IMR-90 (cell line): ENCODE measurements around the gene ARHGAP31. TPM values are rescaled to one million over a fixed set of nuclear protein-coding genes. Genes with fewer than 3 reads are reported as not detected.

ENCODE experiments used
- ATAC-seq: fragments of 200-7000 bp; cut with Tn5 transposase; 2 replicates; pipeline ENCODE4 v1.9.1; 2020; ENCODE audit warnings: low read depth, mild to moderate bottlenecking, moderate library complexity
- BruUV-seq: library from RNA; stranded (reverse); fragments of 400-500 nt; replicated peaks from 2 replicates; lab custom pipeline; 2021; lab: Mats Ljungman, UMichigan
- CTCF ChIA-PET: fragments of 300-600 bp; formaldehyde crosslinking; extraction: SDS; loops from one replicate; lab custom pipeline; 2021; ENCODE audit warnings: antibody characterized with exemption; lab: Yijun Ruan, JAX
- POLR2A ChIA-PET: fragments of 300-600 bp; sonication (Branson Sonifier 250); formaldehyde crosslinking; loops from one replicate; lab custom pipeline; 2022; ENCODE audit warnings: antibody characterized with exemption; ENCODE audit not compliant: unreplicated experiment; lab: Charles Lee
- DNase-seq: peaks from one replicate; pipeline ENCODE4 v3.0.0; 2013
- H2AFZ ChIP-seq: replicated peaks from 2 replicates; pipeline ENCODE3; 2013; ENCODE audit warnings: low read length, mild to moderate bottlenecking; ENCODE audit not compliant: poor library complexity
- H2AK5ac ChIP-seq: 2 replicates; pipeline ENCODE4 v1.6.1; 2013; ENCODE audit warnings: low read depth, low read length, inconsistent platforms
- H2AK9ac ChIP-seq: replicated peaks from 2 replicates; pipeline ENCODE3; 2013; ENCODE audit warnings: mild to moderate bottlenecking, low read depth, low read length, moderate library complexity; ENCODE audit not compliant: poor library complexity
- H2BK120ac ChIP-seq: 2 replicates; pipeline ENCODE4 v1.6.1; 2013; ENCODE audit warnings: low read depth, low read length, inconsistent platforms
- H2BK15ac ChIP-seq: 3 replicates; pipeline ENCODE4 v1.6.1; 2013; ENCODE audit warnings: low read depth, low read length, inconsistent platforms
- H2BK20ac ChIP-seq: 2 replicates; pipeline ENCODE4 v1.6.1; 2013; ENCODE audit warnings: low read depth, mild to moderate bottlenecking, inconsistent platforms, low read length, moderate library complexity
- H2BK5ac ChIP-seq: 2 replicates; pipeline ENCODE4 v1.6.1; 2013; ENCODE audit warnings: mild to moderate bottlenecking, low read depth, low read length, inconsistent platforms; ENCODE audit not compliant: poor library complexity, severe bottlenecking
- H3K14ac ChIP-seq: replicated peaks from 2 replicates; pipeline ENCODE4 v1.6.1; 2013; ENCODE audit warnings: low read depth, low read length, inconsistent platforms
- H3K18ac ChIP-seq: 2 replicates; pipeline ENCODE4 v1.6.1; 2013; ENCODE audit warnings: low read depth, low read length, control low read depth
- H3K23ac ChIP-seq: 2 replicates; pipeline ENCODE4 v1.6.1; 2013; ENCODE audit warnings: low read depth, low read length, inconsistent platforms
- H3K27ac ChIP-seq: 2 replicates; pipeline ENCODE4 v1.5.1; 2013; ENCODE audit warnings: mild to moderate bottlenecking, control low read depth, low read length; ENCODE audit not compliant: insufficient read depth
- H3K27me3 ChIP-seq: 2 replicates; pipeline ENCODE4 v1.6.1; 2013; ENCODE audit warnings: low read length; ENCODE audit not compliant: control insufficient read depth, insufficient read depth
- H3K36me3 ChIP-seq: 2 replicates; pipeline ENCODE4 v1.6.1; 2013; ENCODE audit warnings: low read length, mixed read lengths; ENCODE audit not compliant: control insufficient read depth, insufficient read depth
- H3K4ac ChIP-seq: 2 replicates; pipeline ENCODE4 v1.6.1; 2013; ENCODE audit warnings: low read depth, low read length, inconsistent platforms
- H3K4me1 ChIP-seq: 2 replicates; pipeline ENCODE4 v1.6.1; 2013; ENCODE audit warnings: low read length, mixed read lengths; ENCODE audit not compliant: control insufficient read depth, insufficient read depth
- H3K4me2 ChIP-seq: 2 replicates; pipeline ENCODE4 v1.6.1; 2013; ENCODE audit warnings: low read depth, mild to moderate bottlenecking, control low read depth, low read length, moderate library complexity
- H3K4me3 ChIP-seq: 2 replicates; pipeline ENCODE4 v1.5.1; 2013; ENCODE audit warnings: low read depth, mild to moderate bottlenecking, control low read depth, low read length, moderate library complexity; ENCODE audit not compliant: insufficient read depth
- H3K56ac ChIP-seq: 2 replicates; pipeline ENCODE4 v1.6.1; 2013; ENCODE audit warnings: low read length, inconsistent platforms; ENCODE audit not compliant: insufficient read depth; ENCODE audit errors: extremely low read depth
- H3K79me1 ChIP-seq, 2 experiments: 2 replicates each; pipeline ENCODE4 v1.6.1; 2013; ENCODE audit warnings: low read length in 2 of 2, inconsistent platforms in 1 of 2, low read depth in 1 of 2
- H3K9ac ChIP-seq: 2 replicates; pipeline ENCODE4 v1.6.1; 2013; ENCODE audit warnings: low read depth, low read length, control low read depth
- H3K9me1 ChIP-seq: 2 replicates; pipeline ENCODE4 v1.6.1; 2013; ENCODE audit warnings: low read length, inconsistent platforms; ENCODE audit not compliant: insufficient read depth
- H3K9me3 ChIP-seq: 2 replicates; pipeline ENCODE4 v1.6.1; 2013; ENCODE audit warnings: low read length; ENCODE audit not compliant: control insufficient read depth, insufficient read depth
- H4K20me1 ChIP-seq: 2 replicates; pipeline ENCODE4 v1.6.1; 2013; ENCODE audit warnings: low read length, inconsistent platforms; ENCODE audit not compliant: insufficient read depth
- H4K5ac ChIP-seq: 2 replicates; pipeline ENCODE4 v1.6.1; 2013; ENCODE audit warnings: mild to moderate bottlenecking, low read depth, low read length, control low read depth
- H4K8ac ChIP-seq, 2 experiments: 2 replicates each; pipeline ENCODE4 v1.6.1; 2013; ENCODE audit warnings: low read depth in 2 of 2, low read length in 2 of 2, control low read depth in 1 of 2, inconsistent platforms in 1 of 2
- H4K91ac ChIP-seq: 2 replicates; pipeline ENCODE4 v1.6.1; 2013; ENCODE audit warnings: low read depth, low read length, inconsistent platforms; ENCODE audit not compliant: insufficient read depth
- MAZ ChIP-seq: IDR thresholded peaks from 2 replicates; pipeline ENCODE4 v1.6.1; 2012; ENCODE audit warnings: low read depth, mild to moderate bottlenecking, low read length, improper control_type of control experiment, moderate library complexity, borderline replicate concordance
- SMC3 ChIP-seq: fragments of 150-350 bp; IDR thresholded peaks from 2 replicates; pipeline ENCODE4 v1.6.1; 2016; ENCODE audit warnings: low read depth, mild to moderate bottlenecking, antibody characterized with exemption, low read length, moderate library complexity
- WGBS, 2 experiments: methylation state at CpG; one replicate each; pipeline versions ENCODE4 v1.1.5 to v1.1.7; 2013; ENCODE audit warnings: missing lambda C conversion rate in 2 of 2; ENCODE audit not compliant: insufficient read length in 1 of 2; ENCODE audit errors: extremely low coverage in 2 of 2; 5-methylcytosine and 5-hydroxymethylcytosine counted together
- dilution Hi-C: fragments of 300-500 bp; cut with HindIII; formaldehyde crosslinking; loops from one replicate; pipeline ENCODE4 v1.14.3; 2018; ENCODE audit warnings: low sequenced_read_pairs; ENCODE audit not compliant: unreplicated experiment
- in situ Hi-C: fragments of 300-500 bp; cut with MboI; formaldehyde crosslinking; loops from 3 replicates; pipeline ENCODE4 v1.14.3; 2019; ENCODE audit warnings: low sequenced_read_pairs, inconsistent platforms, mixed read lengths
- intact Hi-C: fragments of 100-400 bp; cut with micrococcal nuclease; formaldehyde crosslinking; loops from 2 replicates; pipeline ENCODE4 v1.10.0; 2022
- polyA plus RNA-seq, 3 experiments: library from polyadenylated mRNA; depleted of rRNA; stranded (reverse); fragments of >200 nt; gene quantifications; 2 replicates each; pipeline ENCODE4 v1.2.3, GENCODE V29; 2012; ENCODE audit warnings: low replicate concordance in 1 of 3
- total RNA-seq: library from RNA; depleted of rRNA; stranded (reverse); fragments of >200 nt; gene quantifications from 2 replicates; pipeline ENCODE4 v1.2.3, GENCODE V29; 2012
- TF ChIP-seq, protein P1 (sequence below): conservative IDR thresholded peaks from 2 replicates; pipeline ENCODE4 v1.5.1; 2012; ENCODE audit warnings: mild to moderate bottlenecking, low read depth, low read length, improper control_type of control experiment
- TF ChIP-seq, protein P2 (sequence below): fragments of 150-350 bp; IDR thresholded peaks from 2 replicates; pipeline ENCODE4 v1.6.1; 2017; ENCODE audit warnings: mild to moderate bottlenecking, antibody characterized with exemption, low read length, low read depth

ARHGAP31 gene
- total and polyA plus RNA-seq, 2 of the 4 experiments (the other 2 are of a cell fraction): 6.6 to 7.7 TPM

DNA sequence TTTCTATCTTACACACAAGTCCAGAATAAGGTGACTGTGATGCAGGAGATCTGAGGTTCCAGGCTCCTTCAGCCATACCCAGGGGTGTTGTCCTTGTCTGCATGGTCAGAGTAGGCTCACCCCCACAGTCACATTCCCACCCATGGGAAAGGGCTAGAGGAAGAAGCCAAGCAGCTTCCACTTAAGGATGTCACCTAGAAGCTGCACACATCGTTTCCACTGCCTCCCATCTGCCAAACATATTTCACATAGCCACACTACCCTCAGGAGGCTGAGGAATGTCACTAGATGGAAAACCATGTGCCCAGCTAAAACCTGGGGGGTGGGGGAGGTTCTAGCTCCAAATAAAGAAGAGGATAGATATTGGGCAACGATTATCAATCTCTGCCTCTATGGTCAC is 111.1 kb downstream of the ARHGAP31 start:
- H4K5ac ChIP-seq: no peak overlapping the region
- H3K4me2 ChIP-seq: no peak overlapping the region
- dilution Hi-C loops (no loop called here), in situ Hi-C loops (no loop called here), intact Hi-C loops (no loop called here)
- no TSS peak for BruUV-seq
- H2BK15ac ChIP-seq: no peak overlapping the region
- ChIA-PET POLR2A (no interaction called here), CTCF (no interaction called here)
- H4K20me1 ChIP-seq: no peaks in the 10 kb centered on the region
- no peak overlapping the region for H4K8ac ChIP-seq
- ATAC-seq (no peak), DNase-seq (no peak)
- no peak overlapping the region for H2AK9ac ChIP-seq
- H3K56ac ChIP-seq: no peak overlapping the region
- no peak overlapping the region for H4K91ac ChIP-seq
- H3K23ac ChIP-seq: no peak overlapping the region; the same call in 1 of the 2 replicates
- no CpG with 5 or more reads among the region's 2 CpGs for WGBS, 2 experiments
- no peak overlapping the region for H2AFZ ChIP-seq
- H3K9me3 ChIP-seq: no peaks in the 10 kb centered on the region
- peaks cover 4% of the 10 kb centered on the region for H3K4me1 ChIP-seq
- no peak overlapping the region for H3K4ac ChIP-seq
- no peak overlapping the region for H3K14ac ChIP-seq
- no peaks in the 10 kb centered on the region for H3K27me3 ChIP-seq
- H3K9me1 ChIP-seq: peaks cover 11% of the 10 kb centered on the region; the same call in 1 of the 2 replicates
- no peak overlapping the region for H2BK120ac ChIP-seq
- no peak overlapping the region for H2BK20ac ChIP-seq
- H3K9ac ChIP-seq: no peak overlapping the region
- H3K36me3 ChIP-seq: peaks cover 13% of the 10 kb centered on the region
- H3K18ac ChIP-seq: no peak overlapping the region
- no peak overlapping the region for H3K27ac ChIP-seq
- H2AK5ac ChIP-seq: no peak overlapping the region
- no peak overlapping the region for H3K4me3 ChIP-seq
- TF ChIP-seq SMC3 (no peak), MAZ (no peak)
- TF ChIP-seq, protein P1, sequence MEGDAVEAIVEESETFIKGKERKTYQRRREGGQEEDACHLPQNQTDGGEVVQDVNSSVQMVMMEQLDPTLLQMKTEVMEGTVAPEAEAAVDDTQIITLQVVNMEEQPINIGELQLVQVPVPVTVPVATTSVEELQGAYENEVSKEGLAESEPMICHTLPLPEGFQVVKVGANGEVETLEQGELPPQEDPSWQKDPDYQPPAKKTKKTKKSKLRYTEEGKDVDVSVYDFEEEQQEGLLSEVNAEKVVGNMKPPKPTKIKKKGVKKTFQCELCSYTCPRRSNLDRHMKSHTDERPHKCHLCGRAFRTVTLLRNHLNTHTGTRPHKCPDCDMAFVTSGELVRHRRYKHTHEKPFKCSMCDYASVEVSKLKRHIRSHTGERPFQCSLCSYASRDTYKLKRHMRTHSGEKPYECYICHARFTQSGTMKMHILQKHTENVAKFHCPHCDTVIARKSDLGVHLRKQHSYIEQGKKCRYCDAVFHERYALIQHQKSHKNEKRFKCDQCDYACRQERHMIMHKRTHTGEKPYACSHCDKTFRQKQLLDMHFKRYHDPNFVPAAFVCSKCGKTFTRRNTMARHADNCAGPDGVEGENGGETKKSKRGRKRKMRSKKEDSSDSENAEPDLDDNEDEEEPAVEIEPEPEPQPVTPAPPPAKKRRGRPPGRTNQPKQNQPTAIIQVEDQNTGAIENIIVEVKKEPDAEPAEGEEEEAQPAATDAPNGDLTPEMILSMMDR: no peak
- TF ChIP-seq, protein P2, sequence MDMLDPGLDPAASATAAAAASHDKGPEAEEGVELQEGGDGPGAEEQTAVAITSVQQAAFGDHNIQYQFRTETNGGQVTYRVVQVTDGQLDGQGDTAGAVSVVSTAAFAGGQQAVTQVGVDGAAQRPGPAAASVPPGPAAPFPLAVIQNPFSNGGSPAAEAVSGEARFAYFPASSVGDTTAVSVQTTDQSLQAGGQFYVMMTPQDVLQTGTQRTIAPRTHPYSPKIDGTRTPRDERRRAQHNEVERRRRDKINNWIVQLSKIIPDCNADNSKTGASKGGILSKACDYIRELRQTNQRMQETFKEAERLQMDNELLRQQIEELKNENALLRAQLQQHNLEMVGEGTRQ: no peak
- no peak overlapping the region for H2BK5ac ChIP-seq
- peaks cover 2 to 8% of the 10 kb centered on the region in 2 experiments; a peak in 1 of 4 replicates for H3K79me1 ChIP-seq
